Endothelial cell of umbilical vein (primary cell): ENCODE data around the gene GUCY2D.

ENCODE experiments used
- EZH2 ChIP-seq: IDR thresholded peaks from 2 replicates; pipeline ENCODE4 v1.6.1; 2012; ENCODE audit warnings: borderline replicate concordance, low read depth, mild to moderate bottlenecking, moderate library complexity, low read length, inconsistent platforms; ENCODE audit not compliant: severe bottlenecking
- FOS ChIP-seq: IDR thresholded peaks from 2 replicates; pipeline ENCODE4 v1.6.1; 2011; ENCODE audit warnings: mild to moderate bottlenecking, low read length, moderate library complexity, borderline replicate concordance; ENCODE audit not compliant: insufficient read depth
- GATA2 ChIP-seq: IDR thresholded peaks from 2 replicates; pipeline ENCODE4 v1.7.0; 2011; ENCODE audit warnings: low read depth, mild to moderate bottlenecking, moderate library complexity, mixed read lengths, low read length; ENCODE audit not compliant: insufficient read length, insufficient read depth
- JUN ChIP-seq: IDR thresholded peaks from 2 replicates; pipeline ENCODE4 v1.6.1; 2011; ENCODE audit warnings: borderline replicate concordance, low read depth; ENCODE audit not compliant: insufficient read length, insufficient read depth
- MYC ChIP-seq: IDR thresholded peaks from one replicate; pipeline ENCODE4 v1.6.1; 2011; ENCODE audit warnings: mild to moderate bottlenecking, low read depth, low read length
- POLR2A ChIP-seq: IDR thresholded peaks from 2 replicates; pipeline ENCODE4 v1.6.1; 2012; ENCODE audit warnings: low read depth, mild to moderate bottlenecking, control low read depth, low read length
- POLR2AphosphoS5 ChIP-seq: IDR thresholded peaks from 2 replicates; pipeline ENCODE4 v1.6.1; 2012; ENCODE audit warnings: low read depth, mild to moderate bottlenecking, control low read depth, low read length, moderate library complexity; ENCODE audit not compliant: insufficient read depth
- TF ChIP-seq, protein P1 (sequence below), 2 donors: IDR thresholded peaks; 1 replicate in 1 of 2; 2 replicates in 1 of 2; pipeline ENCODE4 v1.5.1; 2011; ENCODE audit warnings: low read length in 2 of 2, mild to moderate bottlenecking in 2 of 2, moderate library complexity in 2 of 2, control low read depth in 1 of 2, inconsistent platforms in 1 of 2, low read depth in 1 of 2; ENCODE audit not compliant: insufficient read depth in 1 of 2; ENCODE audit errors: extremely low read depth in 1 of 2

DNA sequence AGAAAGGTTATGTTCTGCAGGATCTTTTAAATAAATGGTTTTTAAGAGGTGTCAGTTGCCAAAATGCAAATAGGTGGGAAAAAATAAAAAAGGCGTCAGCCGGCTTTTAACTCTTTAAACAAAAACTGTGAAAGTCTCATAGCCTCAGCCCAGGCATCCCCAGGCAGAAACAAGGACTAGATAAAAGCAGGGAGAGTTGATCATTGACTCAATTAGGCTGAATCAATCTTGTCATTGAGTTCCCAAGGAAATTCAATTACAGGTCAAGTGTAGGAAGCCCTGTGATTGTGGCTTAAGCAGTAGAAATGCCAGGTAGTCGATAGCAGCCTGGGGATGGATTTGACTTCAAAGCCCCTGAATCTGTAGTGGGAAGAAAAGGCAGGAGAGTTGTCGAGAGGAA, 30.8 kb upstream of the GUCY2D start:
- TF ChIP-seq, protein P1, sequence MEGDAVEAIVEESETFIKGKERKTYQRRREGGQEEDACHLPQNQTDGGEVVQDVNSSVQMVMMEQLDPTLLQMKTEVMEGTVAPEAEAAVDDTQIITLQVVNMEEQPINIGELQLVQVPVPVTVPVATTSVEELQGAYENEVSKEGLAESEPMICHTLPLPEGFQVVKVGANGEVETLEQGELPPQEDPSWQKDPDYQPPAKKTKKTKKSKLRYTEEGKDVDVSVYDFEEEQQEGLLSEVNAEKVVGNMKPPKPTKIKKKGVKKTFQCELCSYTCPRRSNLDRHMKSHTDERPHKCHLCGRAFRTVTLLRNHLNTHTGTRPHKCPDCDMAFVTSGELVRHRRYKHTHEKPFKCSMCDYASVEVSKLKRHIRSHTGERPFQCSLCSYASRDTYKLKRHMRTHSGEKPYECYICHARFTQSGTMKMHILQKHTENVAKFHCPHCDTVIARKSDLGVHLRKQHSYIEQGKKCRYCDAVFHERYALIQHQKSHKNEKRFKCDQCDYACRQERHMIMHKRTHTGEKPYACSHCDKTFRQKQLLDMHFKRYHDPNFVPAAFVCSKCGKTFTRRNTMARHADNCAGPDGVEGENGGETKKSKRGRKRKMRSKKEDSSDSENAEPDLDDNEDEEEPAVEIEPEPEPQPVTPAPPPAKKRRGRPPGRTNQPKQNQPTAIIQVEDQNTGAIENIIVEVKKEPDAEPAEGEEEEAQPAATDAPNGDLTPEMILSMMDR (IDR thresholded peaks at IDR 0.05; ENCODE audit: extremely low read depth in 1 of 2, insufficient read depth in 1 of 2, low read depth in 1 of 2, low read length in 2 of 2) = no peak
- TF ChIP-seq POLR2A (no peak), POLR2AphosphoS5 (no peak), JUN (no peak), FOS (no peak), EZH2 (no peak), MYC (no peak), GATA2 (no peak)
